ENCODE data around the gene NELFA.

NELFA gene

GRCh38 chr4:2008921-2009650 is at the start of gene NELFA:
Gene NELFA (minus strand): TSS chr4:2008974. CDS start chr4:2008959, 15 bp downstream.
- no peak for FAIRE-seq

- no peak for FAIRE-seq
Observed at GRCh38 chr4:2057382-2058065, 48.8 kb upstream of the NELFA start.

DNA sequence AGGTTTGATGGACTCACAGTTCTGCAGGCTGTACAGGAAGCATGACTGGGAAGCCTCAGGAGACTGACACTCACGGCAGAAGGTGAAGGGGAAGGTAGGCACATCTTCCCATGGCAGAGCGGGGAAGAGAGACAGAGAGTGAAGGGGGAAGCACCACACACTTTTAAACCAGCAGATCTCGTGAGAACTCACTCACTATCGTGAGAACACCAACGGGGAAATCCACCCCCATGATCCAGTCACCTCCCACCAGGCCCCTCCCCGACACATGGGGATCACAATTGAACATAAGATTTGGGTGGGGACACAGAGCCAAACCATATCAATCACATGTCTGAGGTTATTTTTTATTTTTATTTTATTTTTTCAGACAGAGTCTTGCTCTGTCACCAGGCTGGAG is 45.4 kb upstream of the NELFA start:
- FAIRE-seq = no peak

- no peak for FAIRE-seq
Observed at GRCh38 chr4:2051086-2051485, 42.3 kb upstream of the NELFA start.

GRCh38 chr4:2049811-2050210 is 41.0 kb upstream of the NELFA start:
- no peak for FAIRE-seq

- FAIRE-seq = no peak
Observed at GRCh38 chr4:2049381-2049780, 40.6 kb upstream of the NELFA start.

- FAIRE-seq = no peak
Observed at GRCh38 chr4:2048831-2049230, 40.1 kb upstream of the NELFA start.

DNA sequence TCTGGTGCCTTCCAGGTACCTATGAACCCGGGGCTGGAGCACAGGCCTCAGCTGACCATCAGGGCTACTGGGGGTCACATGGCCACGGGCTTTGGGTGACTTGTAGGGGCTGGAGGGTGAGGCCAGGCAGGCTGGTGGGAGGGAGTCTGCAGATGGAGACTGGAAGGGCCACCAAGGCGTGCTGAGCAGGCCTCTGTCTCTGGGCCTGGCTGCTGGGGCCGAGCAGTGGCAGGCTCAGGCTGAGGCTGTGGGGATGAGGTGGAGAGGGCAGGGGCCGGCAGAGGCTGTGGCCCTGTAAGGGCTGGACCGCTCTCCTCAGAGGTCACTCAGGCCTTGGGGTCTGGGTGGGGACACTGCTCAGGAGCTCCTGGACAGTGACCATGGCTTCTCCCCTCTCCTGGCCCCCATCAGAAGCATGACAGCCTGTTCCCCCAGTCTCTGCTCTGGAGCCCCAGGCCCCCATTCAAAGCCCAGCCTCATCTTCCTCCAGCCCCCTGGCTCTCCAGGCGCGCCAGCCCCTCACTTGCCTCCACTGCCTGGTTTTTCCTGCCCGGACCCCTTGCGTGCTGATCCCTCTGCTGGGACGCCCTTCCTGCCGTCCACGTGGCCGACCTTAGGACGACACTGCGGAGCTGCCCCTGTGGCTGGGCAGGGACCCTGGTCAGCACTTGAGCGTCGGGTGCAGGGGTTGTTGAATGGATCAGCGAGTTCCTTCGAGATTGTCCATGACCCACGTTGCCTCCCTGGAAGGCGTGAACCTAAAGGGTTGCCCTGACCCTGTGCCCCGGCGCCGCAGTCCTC is 39.2 kb upstream of the NELFA start:
- FAIRE-seq = no peak

- FAIRE-seq = no peak
Observed at GRCh38 chr4:2047031-2047660, 38.4 kb upstream of the NELFA start.

DNA sequence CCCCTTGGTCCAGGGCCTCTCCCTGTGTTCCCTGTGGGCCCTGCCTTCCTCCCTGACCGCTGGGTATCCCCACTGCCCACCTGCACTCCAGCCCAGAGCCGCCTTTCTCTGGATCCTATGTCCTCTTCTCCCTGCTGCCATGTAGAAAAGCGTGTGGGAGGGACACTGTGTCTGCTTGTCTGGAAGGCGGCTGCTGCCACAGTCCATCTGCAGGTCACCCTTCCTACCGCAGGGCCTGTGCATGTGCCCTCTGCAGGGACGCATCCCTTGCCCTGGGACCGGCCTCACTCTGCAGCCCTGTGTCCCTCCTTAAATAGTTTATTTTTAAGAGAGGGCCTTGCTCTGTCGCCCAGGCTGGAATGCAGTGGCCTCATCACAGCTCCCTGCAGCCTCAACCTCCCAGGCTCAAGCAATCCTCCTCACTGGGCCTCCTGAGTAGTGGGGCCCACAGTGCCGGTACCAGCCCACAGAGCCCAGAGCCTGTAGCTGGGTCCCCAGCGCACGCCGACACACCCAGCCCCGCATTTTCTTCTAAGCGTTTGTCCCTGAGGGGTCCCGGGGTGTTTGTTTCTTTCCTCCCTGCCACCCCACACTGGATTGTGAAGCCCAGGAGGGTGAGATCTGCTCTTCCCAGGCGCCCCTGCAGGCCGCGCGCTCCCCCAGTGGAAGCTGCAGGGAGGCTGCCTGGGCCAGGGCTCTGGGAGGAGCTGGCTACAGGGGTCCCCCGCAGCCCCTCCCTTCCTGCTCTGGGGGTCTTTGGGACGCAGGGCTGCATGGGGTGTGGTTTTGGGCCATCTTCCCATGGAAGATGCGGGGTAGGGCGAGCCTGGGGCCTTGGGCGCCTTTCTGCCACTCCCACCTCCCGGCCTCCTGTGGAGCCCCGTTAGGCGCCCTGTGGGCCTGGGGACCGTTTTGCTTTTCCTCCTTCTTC is 37.5 kb upstream of the NELFA start:
- FAIRE-seq = no peak

DNA sequence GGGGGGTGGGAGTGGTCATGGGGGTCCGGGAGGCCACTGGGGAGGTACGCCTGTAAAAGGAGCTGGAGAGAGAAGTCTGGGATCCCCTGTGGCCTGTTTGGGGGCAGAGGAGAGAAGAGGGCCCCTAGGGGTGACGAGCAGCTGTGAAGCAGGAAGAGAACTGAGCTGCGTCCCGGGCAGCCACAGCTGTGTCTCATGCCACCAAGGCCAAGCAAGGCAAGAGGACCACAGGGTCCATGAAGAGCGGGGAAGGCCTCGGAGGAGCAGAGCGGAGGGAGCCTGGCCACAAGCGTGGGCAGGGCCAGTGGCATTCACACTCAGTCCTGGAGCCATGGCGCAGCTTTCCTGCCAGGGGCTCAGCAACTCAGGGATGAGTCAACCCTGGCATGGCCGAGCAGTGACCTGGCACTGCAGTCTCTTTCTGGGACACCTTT is 36.8 kb upstream of the NELFA start:
- no peak for FAIRE-seq

- no peak for FAIRE-seq
Observed at GRCh38 chr4:2044542-2045517, 36.1 kb upstream of the NELFA start.

DNA sequence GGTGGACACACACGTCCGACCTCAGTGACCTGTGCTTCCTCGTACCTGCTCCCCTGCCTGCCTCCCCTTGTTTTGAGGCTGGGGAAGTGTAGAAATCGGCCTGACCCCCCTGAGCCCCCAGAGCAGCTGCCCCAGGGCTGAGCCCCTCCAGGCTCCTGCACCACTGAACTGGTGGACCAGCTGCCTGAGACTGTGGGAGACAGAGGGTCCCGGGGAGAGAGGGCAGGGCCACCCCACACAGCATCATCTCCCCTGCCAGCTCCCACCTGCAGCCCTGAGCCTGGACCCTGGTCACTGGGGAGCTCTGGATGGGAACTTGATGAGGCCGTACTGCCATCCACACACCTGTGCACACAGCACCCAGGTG is 35.3 kb upstream of the NELFA start:
- no peak for FAIRE-seq

GRCh38 chr4:2043396-2044118 is 34.8 kb upstream of the NELFA start:
- no peak for FAIRE-seq

- no peak for FAIRE-seq
Observed at GRCh38 chr4:2042947-2043395, 34.2 kb upstream of the NELFA start.

DNA sequence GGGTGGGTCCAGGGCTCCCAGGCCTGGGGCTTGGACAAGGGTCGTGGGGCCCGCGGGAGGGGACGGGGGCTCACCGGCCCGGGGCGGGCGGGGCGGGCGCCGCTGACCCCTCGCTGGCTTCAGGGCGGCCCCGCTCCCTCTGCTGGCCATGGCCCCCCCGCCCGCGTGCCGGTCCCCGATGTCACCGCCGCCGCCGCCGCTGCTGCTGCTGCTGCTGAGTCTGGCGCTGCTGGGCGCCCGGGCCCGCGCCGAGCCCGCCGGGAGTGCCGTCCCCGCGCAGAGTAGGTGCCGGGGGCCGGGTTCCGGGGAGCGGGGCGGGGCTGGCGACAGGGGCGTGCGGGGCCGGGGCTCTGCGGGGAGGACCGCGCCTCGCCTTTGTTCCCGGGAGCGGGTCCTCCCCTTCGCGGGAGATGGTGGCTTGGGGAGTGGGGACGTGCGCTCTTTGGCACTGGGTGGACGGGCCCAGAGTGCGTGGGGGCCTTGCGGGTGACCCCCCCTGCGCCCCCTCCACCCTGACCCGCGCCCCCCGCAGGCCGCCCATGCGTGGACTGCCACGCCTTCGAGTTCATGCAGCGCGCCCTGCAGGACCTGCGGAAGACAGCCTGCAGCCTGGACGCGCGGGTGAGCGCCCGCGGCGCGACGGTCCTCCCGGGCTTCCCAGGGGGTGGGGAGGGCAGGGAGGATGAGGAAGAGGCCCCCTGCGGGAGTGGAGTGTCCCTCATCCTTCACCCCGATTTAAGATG is 33.6 kb upstream of the NELFA start:
- FAIRE-seq = no peak

DNA sequence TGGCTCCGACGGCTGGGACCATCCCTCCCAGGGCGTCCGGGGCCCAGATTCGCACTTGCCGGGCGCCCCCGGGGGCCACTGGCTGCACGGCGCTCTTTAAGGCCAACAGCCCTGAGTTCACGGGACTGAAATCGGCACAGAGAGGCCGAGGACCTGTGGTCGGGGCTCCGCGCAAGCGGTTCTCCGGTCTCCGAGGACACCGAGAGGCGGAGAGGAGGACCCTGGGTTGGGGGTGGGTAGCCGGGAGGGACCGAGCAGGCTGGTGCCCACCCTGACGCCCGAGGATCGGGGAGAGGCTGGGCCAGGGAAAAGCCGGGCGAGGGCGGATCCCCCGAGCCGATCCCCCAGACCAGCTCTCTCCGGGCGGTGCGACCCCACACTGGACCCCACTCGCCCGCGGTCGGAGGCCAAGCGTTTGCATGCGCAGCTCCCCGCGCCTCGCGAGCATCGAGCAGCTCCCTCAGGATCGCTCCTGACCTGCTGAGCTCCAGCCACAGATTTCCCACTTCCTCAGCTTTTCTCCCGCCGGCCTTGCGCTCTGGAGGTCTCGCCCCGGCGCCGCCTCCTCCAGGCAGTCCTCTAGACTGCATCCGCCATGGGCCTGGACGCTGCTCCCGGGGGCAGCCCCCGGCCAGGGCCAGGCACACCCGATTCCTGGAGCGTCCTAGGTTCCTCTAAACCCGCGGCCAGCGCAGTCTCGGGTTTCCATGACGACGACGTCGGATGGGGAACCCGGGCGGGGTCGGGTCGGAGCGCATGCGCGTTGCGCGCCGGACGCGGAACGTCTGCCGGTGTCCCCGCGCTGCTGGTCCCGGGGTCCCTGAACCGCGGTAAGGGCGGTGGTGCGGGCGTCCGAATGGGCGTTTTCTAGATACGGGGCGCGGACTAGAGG is 32.7 kb upstream of the NELFA start:
- FAIRE-seq = no peak

Data from TTC549 (cell line).